ENCODE data around the gene TUBB4B. TPM values are rescaled to one million over a fixed set of nuclear protein-coding genes. Genes with fewer than 3 reads are reported as not detected.

TUBB4B gene
- polyA plus RNA-seq, 2 of the 4 experiments (the other 2 are of a cell fraction) = 256 to 671 TPM

GRCh38 chr9:137272241-137273094 is 31.4 kb downstream of the TUBB4B start (continued):
- TF ChIP-seq KDM1A (IDR thresholded peaks at IDR 0.05; ENCODE audit: low read depth) (no peak), EHF (CRISPR knock-in tag; IDR thresholded peaks at IDR 0.05) (no peak), HOXB13 (CRISPR knock-in tag; IDR thresholded peaks at IDR 0.05; ENCODE audit: low read depth) (no peak), HEYL (CRISPR knock-in tag; IDR thresholded peaks at IDR 0.05) (no peak), BCL3 (IDR thresholded peaks at IDR 0.05) (no peak)

GRCh38 chr9:137273095-137273490 is 32.0 kb downstream of the TUBB4B start:
- FAIRE-seq = no peak
- Histone ChIP-seq H3K4me3 (no peak overlapping the region), H3K9me3 (no peaks in the 10 kb centered on the region), H3K27ac (no peak overlapping the region; a peak in 1 of 6 replicates), H3K4me1 (peaks cover 41% of the 10 kb centered on the region), H3K4me2 (no peak overlapping the region)
- no peak for TF ChIP-seq REST (IDR thresholded peaks at IDR 0.05)
- TF ChIP-seq FOXS1 (CRISPR knock-in tag; IDR thresholded peaks at IDR 0.05) = no peak
- POLR2A ChIA-PET = interaction anchor here (1.2 kb wide), 1 partner anchor 32 kb away, joined by 4 read pairs; the partner anchor contains the start of gene TUBB4B
- no peak for ATAC-seq
- WGBS (ENCODE audit: missing lambda C conversion rate) = 78% methylated on average over 9 of the region's 13 CpGs
- CTCF ChIA-PET = interaction anchor here (0.7 to 4.2 kb wide), 7 partner anchors 11 to 187 kb away, joined by 3 to 43 read pairs (median 4); partner anchors contain the start of genes MAN1B1 and NRARP
- DNase-seq (ENCODE audit: low read depth in 1 of 2, low spot score in 1 of 2) = no peak

- WGBS (ENCODE audit: missing lambda C conversion rate) = 85% methylated on average over 14 of the region's 15 CpGs
Observed at GRCh38 chr9:137273611-137274320, 32.7 kb downstream of the TUBB4B start.

More at GRCh38 chr9:137273611-137274320, 32.7 kb downstream of the TUBB4B start:
- ChIA-PET POLR2A (no interaction called here), CTCF (interaction anchor here (0.5 to 4.2 kb wide), 8 partner anchors 10 to 187 kb away, joined by 3 to 43 read pairs (median 3); partner anchors contain the start of gene MAN1B1)
- H3K9me3 ChIP-seq = no peaks in the 10 kb centered on the region
- TF ChIP-seq REST (IDR thresholded peaks at IDR 0.05) (no peak), TP53 (CRISPR knock-in tag; IDR thresholded peaks at IDR 0.05) (no peak), HES2 (IDR thresholded peaks at IDR 0.05) (no peak), CEBPB (IDR thresholded peaks at IDR 0.05) (no peak), EHF (CRISPR knock-in tag; IDR thresholded peaks at IDR 0.05) (no peak), MAX (IDR thresholded peaks at IDR 0.05) (no peak), FOSB (CRISPR knock-in tag; IDR thresholded peaks at IDR 0.05) (no peak), EHMT2 (IDR thresholded peaks at IDR 0.05; ENCODE audit: low read depth) (no peak), RNF2 (IDR thresholded peaks at IDR 0.05; ENCODE audit: borderline replicate concordance, low read depth) (no peak), MYC (IDR thresholded peaks at IDR 0.05; ENCODE audit: borderline replicate concordance, low read length) (no peak), GATA3 (IDR thresholded peaks at IDR 0.05; ENCODE audit: borderline replicate concordance) (no peak), CHD4 (IDR thresholded peaks at IDR 0.05; ENCODE audit: borderline replicate concordance) (no peak), NPAS2 (CRISPR knock-in tag; IDR thresholded peaks at IDR 0.05; ENCODE audit: borderline replicate concordance) (no peak), JUNB (IDR thresholded peaks at IDR 0.05) (no peak), ZSCAN20 (CRISPR knock-in tag; IDR thresholded peaks at IDR 0.05) (no peak), EP300 (IDR thresholded peaks at IDR 0.05) (no peak)
- no peak overlapping the region for H3K4me2 ChIP-seq
- FAIRE-seq (no peak), DNase-seq (ENCODE audit: low read depth in 1 of 2, low spot score in 1 of 2) (no peak), ATAC-seq (no peak)
- H3K4me3 ChIP-seq = no peak overlapping the region
- H3K4me1 ChIP-seq = peaks cover 38% of the 10 kb centered on the region
- no peak overlapping the region for H3K27ac ChIP-seq

All from A549 (cell line).